HG02798 (cell line): ENCODE data around the gene FNDC3B.
A peak's percentile ranks its signal among the peaks of the same experiment; 100 is the strongest.

Experiments used
- ATAC-seq: cut with Tn5 transposase; IDR thresholded peaks from one replicate; pipeline ENCODE4 v1.9.1; 2021; ENCODE audit warnings: mild to moderate bottlenecking; ENCODE audit not compliant: unreplicated experiment, poor library complexity

The FNDC3B gene

GRCh38 chr3:172071780-172072330, 32.5 kb downstream of the FNDC3B start:
- no peak for ATAC-seq

GRCh38 chr3:172072543-172072942, 33.2 kb downstream of the FNDC3B start:
- no peak for ATAC-seq

GRCh38 chr3:172073262-172073915, 34.0 kb downstream of the FNDC3B start:
- no peak for ATAC-seq

DNA sequence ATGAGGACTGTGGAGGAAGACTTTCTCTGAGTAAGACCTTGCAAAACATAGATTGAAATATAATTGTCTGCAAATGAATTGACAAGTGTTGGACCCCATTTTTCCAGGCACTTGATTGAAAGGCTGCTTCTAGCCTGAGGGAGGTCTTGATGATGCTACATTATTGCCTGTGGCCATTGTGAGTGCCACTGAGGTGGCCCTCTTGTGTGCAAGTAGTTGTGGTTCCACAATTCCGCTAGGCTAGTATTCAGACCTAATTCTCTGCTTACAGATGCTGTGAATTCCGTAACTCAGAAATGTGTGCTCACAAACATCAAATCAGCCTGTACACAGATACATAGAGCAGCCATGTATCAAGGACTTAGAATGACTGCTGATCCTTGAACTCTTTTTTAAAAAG, 34.7 kb downstream of the FNDC3B start:
- no peak for ATAC-seq

DNA sequence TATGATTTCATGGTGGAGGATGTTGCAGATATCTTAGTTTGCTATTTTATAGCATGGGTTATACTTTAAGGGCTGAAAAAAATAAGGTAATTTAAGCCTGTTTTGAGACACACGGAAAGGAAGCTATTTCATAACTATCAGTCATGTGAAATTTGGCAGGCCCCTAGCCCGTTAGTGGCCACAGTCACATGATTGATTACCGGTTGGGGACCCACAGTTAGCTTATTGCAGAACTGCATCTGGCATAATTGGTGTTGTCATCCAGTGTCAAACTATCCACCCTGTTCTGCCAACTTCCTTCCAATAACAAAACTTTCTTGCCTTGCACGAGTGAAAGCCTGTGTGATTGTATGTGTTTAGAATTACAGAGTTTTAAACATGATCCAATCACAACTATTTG, 35.2 kb downstream of the FNDC3B start:
- no peak for ATAC-seq

GRCh38 chr3:172076212-172076611, 36.8 kb downstream of the FNDC3B start:
- ATAC-seq, result no peak

DNA sequence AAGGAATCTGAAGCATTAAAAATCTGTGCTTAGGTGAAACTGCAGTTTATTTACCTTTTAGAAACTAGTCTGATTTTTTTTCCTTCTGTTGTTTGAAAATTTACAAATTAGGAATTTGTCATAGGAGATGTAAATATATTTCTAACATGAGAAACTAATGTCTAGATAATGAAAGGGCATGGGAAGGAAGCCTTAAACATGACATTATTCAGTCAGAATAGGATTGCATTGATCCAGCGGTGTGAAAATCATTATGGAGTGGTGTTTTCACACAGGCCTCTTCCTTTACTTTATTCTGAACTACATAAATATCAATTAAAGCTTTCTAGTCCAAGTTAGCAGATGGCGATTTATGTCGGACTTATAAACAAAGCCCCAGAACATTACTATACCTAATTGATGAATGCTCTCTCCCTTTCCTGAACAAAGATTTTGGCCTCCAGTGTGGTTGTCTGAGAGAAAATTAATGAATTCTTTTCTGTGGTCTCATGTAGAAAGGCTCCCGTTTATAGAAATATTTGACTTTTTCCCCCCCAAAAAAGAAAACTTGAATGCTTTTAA, 37.9 kb downstream of the FNDC3B start:
- ATAC-seq, result no peak

DNA sequence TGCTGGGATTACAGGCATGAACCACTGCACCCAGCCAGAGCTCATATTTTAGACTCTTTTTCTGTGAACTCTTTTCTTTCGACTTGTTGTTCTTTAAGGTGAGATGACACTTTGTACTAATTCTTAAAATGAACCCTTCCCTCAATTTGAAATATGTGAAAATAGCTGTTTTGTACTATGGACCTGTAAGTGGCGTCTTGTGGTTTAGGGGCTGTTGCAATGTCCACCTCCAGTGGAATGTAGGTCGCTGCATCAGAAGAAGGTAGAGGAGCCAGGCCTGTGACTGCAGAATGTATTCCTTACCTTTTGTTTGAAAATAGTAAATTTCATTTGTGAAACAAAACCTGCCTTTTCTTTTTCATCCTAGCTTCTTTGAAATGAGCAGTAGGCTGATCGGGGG, 38.9 kb downstream of the FNDC3B start:
- ATAC-seq, result no peak

DNA sequence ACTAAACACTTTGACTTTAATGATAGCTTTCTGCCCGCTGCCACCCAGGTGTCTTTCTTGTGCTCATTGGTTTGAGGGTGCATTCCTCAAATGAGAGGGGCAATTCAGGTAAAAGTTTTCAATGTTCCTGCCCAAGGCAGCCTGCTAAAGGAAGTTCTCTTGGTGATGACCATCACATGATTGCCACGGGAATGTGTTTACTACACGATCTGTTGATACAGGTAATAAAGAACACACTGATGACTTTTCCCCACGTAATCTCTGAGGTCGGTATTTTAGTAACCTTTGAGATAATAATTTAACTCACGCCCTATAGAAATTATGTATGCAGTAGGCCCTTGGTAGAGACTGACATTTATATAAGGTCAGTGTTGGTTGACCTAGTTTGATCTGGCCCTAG, 39.3 kb downstream of the FNDC3B start:
- ATAC-seq, result no peak

DNA sequence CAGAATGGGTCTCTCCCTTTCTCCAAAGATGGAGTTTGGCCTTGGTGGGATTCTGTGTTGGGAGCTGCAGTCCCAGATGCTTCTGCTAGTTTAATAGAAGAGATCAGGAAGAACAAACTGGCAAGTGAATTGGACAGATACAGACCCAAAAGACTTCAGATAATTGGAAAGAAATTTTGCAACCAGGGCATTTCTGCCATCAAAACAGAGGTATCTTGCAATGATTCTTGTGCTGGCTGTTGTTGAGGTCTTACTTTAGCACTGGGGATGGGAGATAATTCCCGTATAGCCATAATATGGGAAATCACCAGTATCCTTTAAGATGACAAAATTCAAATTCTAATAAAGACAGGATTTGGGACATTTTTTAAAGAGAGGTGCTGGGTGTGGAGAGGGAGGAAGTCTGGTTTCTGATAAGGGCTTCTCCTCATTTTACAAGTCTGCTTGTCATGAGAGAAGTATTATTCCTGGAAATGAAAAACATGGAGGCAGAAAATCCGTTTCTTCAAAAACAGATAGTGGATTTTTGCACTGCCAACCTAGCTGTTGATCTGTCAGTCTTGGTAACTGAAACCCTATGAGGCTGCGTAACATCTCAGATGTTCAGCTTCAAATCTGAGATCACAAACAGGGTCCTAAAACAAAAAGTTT, 40.1 kb downstream of the FNDC3B start:
- no peak for ATAC-seq

DNA sequence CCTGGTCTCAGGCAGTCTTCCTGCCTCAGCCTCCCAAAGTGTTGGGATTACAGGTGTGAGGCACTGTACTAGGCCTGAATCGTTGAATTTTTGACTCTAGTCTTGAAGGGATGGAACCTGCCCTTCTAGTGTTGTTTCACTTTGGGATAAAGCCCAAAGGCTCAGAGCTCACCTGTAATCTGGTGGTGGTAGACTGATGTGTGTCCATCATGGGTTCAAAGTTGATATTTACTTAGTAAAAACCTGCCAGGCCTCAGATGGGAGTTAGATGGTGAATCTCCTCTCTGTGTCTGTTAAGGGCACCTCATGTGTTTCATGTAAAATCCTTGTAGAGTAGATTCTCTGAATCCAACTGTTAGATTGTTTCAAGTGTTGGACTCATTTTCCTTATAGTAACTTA, 41.1 kb downstream of the FNDC3B start:
- no peak for ATAC-seq

- no peak for ATAC-seq
Observed at GRCh38 chr3:172082269-172082668, 42.9 kb downstream of the FNDC3B start.

GRCh38 chr3:172082820-172083513, 43.6 kb downstream of the FNDC3B start:
- no peak for ATAC-seq

GRCh38 chr3:172083995-172084409, 44.6 kb downstream of the FNDC3B start:
- no peak for ATAC-seq

- ATAC-seq, result no peak
Observed at GRCh38 chr3:172084871-172085556, 45.6 kb downstream of the FNDC3B start.

DNA sequence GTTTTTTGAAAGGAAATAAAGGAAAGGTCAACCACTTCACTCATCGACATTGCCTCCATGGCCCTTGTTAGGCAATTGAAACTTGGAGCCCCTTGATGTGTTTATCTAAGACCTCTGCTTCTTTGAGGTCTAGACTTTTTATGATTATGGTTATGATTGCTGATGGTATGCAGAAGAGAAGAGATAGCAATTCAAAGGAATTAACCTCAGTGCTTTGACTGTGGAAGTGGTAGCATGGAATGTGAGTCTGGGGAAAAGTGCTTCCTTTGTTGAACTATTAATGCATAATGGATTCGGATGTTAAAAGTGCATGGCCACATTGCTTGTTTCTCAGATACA, 46.1 kb downstream of the FNDC3B start:
- ATAC-seq, result no peak

- ATAC-seq, result no peak
Observed at GRCh38 chr3:172086071-172086470, 46.7 kb downstream of the FNDC3B start.

- no peak for ATAC-seq
Observed at GRCh38 chr3:172087198-172087597, 47.8 kb downstream of the FNDC3B start.

DNA sequence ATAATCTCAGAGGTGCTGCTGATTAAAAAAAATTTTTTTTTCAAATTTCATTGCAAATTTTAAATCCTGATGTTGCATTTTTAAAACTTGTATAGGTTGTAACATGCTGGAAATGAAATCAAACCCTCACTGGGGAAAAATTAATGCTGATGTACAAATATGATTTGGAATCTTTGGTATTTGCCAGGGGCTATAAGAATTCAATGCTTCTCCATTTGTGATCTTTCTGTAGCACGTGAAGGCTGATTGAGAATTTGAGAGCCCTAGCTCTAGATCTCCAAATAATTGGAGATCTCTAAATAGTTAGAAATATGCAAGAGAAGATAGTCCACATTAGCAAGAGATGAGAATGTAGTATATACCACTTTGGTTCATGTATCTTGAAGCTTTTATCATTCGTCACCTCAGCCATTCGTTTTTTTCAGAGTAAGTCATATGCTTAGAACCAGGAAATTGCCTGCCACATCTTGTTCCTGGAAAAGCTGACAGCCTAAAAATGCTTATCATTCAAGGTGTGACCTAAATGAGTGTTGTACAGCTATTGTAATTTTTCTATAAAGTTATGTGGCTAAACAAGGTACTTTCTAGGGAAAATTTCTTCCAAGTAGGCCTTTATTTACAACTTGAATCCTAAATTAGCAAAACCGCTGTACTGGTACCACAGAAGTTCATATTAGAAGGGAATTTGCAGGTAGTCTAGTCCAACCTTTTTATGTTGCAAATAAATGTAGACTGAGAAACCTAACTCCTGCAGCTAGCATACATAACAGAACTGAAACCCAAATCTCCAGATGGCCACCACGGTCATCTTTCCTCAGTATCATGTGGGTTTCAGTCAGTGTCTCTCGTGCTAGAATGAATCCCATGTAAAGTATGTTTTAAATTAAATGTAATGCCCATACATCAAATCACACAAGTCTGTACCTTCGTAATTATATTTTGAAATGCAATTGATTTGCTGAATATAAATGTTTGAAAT, 48.5 kb downstream of the FNDC3B start:
- ATAC-seq, result peak; percentile 82
